OCI-LY1 (cell line): ENCODE measurements around the gene FAIM2.

Source experiments
- CTCF ChIP-seq: fragments of 200-600 bp; sonication (generic), shearing (Covaris generic); IDR thresholded peaks from 2 replicates; pipeline ENCODE4 v1.5.1; 2017; ENCODE audit warnings: mild to moderate bottlenecking, antibody characterized with exemption, low read length, moderate library complexity, mixed read lengths
- EZH2 ChIP-seq: fragments of 200-600 bp; sonication (generic), shearing (Covaris generic); IDR thresholded peaks from 2 replicates; pipeline ENCODE4 v1.8.0; 2017; ENCODE audit warnings: borderline replicate concordance, mixed run types, mild to moderate bottlenecking, antibody characterized with exemption, low read length, moderate library complexity, mixed read lengths

GRCh38 chr12:49921299-49921698, 17.6 kb upstream of the FAIM2 start:
- TF ChIP-seq CTCF: no peak
- TF ChIP-seq EZH2: no peak
